NCI-H1092 treated with DMSO at 0.1 percent for 48 hours (cell line): ENCODE data around the gene RXFP2.

Source experiments
- DNase-seq: peaks from one replicate; lab custom pipeline; 2025; lab: John Stamatoyannopoulos, UW

The RXFP2 gene

GRCh38 chr13:31767175-31767900 is 28.0 kb downstream of the RXFP2 start:
- no peak for DNase-seq

GRCh38 chr13:31768351-31768750 is 29.0 kb downstream of the RXFP2 start:
- DNase-seq, result no peak

DNA sequence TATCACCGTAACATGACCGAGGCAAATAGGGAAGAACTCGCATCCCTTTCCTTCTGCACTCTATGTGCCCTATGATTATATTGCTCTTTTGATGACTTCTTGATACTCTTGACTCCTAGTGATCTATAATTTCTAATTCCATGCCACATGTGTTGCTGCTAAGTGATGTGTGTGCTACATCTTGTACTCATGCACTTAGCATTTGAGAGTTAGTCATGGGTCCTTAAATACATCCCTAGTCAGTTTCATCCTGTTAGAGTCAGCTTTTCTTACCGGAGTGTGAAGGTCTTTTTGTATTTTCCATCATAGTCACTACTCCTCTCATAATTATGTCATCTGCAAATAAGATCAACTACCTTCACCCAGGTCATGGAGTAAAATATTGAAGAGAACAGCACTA is 30.2 kb downstream of the RXFP2 start:
- no peak for DNase-seq

DNA sequence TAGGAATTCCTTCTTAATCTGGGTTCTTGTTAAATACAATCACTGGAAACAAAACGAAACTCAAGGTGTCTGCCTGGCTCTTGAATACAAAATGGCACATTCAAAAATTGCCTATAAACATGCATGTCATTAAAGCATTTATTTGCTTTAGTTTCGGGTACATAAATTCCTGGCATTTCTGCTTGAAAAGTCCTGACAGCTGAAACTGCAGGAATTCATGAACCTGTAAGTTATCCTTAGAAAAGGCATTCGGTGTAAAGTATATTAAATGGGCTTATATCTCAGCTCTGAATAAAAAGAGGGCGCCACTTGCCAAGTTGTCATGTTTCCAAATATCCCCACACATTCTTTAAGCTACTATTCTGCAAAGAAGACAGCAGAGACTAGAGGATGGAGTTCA is 32.9 kb downstream of the RXFP2 start:
- no peak for DNase-seq

GRCh38 chr13:31773538-31773937 is 34.2 kb downstream of the RXFP2 start:
- DNase-seq, result no peak

DNA sequence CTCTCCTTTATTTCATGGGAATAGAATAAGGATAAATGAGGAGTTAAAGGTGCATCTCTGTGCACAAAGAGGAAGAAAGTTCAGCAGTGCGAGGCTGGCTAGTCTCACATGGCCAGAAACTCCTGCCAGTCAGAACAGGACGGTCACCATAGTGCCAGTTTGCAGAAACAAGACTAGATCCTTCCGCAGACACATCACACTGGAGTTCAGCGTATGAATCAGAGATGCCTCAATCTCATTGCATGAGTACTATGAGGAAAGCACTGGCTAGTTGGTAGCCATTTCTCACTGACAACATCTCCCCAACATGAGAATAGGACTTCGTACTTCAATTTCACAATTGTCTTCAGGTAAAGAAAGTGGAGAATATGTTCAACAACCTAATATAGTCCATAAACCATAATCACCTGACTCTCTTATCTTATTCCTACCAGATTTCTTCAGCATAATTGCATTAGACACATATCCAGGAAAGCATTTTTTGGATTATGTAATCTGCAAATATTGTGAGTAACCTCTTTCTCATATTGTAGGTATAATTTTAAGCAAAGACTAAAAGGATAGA is 34.9 kb downstream of the RXFP2 start:
- DNase-seq, result no peak

DNA sequence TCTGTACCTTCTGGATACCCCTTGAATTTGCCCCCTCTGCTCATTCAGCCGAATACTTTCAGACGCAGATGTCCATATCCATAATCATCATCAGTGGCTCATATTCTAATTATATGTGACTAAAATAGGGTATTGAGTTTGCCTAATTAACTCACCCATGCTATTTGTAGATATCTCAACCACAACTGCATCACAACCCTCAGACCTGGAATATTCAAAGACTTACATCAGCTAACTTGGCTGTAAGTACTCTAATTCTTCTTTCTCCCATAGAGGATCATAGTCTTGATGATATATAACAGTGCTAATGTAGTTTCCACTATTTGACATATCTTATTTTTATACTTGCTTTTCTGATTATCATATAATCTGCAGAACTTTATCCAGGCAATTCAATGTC is 35.8 kb downstream of the RXFP2 start:
- no peak for DNase-seq

DNA sequence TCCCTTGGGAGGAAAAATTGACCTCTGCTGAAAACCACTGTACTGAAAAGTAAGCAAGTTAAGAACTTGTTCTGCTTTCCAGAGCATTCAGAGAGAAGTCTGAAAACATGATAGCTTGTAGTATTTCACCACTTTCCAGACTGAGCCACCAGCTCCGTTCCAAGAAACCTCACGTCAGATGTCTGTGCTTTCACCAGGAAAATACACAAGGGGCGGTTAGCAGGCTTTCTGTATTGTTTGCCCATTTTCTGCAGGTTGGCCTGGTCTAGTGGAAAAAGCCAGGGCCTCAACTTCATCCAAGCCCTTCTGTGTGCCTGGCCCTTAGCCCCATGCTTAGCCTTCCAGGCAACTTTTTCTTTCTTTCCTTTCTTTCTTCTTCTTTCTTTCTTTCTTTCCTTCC is 36.4 kb downstream of the RXFP2 start:
- no peak for DNase-seq

DNA sequence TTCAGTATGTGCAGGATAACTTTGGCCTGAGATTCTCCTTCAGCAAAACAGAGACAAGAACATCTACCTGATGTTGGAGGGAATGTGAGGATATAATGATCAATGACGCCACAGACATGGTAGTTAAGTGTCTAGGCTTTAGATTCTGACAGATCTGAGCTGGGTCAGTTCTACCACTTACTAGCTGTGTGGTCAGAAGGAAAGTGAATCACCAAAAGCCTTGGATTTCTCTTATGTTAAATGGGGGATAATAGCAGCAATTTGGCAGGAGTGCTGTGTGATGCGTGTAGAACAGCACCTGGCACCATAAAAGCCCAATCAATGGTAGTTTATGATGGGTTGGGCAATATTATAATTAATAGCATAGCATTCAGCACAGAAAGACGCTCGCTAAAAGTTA is 41.7 kb downstream of the RXFP2 start:
- no peak for DNase-seq

- DNase-seq, result no peak
Observed at GRCh38 chr13:31786011-31786410, 46.7 kb downstream of the RXFP2 start.

GRCh38 chr13:31790992-31791391 is 51.7 kb downstream of the RXFP2 start:
- DNase-seq, result no peak

DNA sequence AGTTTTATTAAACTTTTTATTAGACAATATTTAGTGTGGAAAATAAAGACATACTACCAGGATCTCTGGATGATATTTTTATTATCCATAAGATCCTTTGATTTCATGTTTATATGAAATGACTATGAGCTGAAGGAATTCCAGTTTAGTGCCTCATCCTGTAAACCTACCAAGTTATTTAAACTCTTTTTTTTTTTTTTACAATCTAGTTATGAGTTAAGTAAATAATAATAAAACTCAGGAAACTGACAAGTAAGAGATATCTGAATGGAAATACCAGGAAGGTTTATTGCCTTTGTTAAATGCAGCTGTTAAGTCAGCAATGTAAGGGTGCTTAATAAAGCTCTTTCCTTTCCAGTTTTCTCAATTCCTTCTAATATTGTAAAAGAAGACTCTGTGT is 53.9 kb downstream of the RXFP2 start:
- DNase-seq, result no peak

DNA sequence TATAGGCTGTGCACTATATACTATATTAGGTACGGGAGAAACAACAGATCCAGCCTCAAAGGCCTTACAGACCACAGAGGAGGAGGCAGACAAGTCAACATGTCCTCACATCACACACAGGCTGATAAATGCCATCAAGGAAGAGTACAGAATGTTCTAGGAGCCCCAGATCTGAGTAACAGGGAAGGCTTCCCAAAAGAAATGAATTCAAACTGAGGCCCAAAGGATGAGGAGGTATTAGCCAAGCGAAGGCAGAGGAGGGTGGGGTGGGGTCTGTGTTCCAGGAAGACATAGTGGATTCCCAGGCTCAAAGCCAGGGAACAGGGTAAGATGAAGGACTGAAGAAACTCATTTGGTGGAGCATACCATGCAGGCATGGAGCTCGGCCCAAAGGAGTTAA is 55.1 kb downstream of the RXFP2 start:
- DNase-seq, result no peak

DNA sequence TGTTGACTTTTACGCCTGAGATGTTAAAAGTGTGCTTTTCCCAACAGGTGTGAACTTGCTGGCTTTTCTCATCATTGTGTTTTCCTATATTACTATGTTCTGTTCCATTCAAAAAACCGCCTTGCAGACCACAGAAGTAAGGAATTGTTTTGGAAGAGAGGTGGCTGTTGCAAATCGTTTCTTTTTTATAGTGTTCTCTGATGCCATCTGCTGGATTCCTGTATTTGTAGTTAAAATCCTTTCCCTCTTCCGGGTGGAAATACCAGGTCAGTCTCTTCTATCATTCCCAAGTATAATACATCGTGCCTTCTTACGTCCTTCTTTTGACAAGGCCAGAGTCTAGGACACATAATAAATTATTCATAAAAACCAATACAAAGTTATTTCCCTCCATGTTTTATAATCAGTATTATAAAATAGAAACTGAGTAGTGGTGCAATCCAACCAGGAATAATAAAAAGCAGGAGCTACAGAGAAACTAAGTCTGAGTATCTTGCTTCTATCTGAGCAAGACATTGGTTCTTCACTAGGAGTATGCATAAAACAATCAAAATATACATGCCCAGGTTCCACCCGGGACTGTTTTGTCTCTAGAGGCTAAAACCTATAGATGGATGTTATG is 57.9 kb downstream of the RXFP2 start:
- peak; percentile 8 for DNase-seq

- DNase-seq, result no peak
Observed at GRCh38 chr13:31798189-31798588, 58.9 kb downstream of the RXFP2 start.

DNA sequence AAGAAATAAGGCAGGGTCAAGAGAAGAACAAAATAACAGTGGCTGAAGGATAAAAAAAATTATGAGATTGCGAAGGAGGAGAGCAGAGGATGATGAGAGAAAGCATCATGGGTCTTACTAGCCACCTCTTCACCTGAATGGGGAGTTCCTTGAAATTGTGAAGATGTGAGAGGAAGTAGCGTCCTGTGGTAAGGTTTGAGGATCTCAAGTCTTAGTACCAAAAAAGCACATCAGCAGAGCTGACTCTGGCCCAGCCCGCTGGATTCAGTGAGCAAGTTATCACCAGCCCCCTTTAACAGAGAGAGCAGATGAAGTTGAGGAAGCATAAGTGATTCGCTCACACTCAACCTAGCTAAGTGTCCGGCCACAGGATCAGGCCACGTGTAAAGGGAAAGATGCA is 61.8 kb downstream of the RXFP2 start:
- no peak for DNase-seq

DNA sequence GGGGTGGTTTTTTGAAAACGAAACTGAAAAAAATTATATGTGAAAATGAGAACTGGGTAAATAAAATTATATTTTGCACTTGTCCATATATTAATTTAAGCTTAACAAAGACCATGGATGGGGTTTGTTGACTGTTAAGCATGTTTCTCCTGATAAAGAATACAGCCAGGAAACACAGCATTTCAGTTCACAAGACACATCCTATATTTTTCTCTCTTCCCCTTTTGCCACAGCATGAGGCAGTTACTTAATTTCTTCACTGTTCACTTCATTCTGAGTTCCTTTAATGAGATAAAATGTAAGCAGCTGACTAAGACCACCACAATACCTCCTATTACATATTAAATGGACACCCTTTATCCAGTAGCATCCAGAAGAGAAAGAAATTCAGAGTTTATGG is 64.0 kb downstream of the RXFP2 start:
- no peak for DNase-seq

DNA sequence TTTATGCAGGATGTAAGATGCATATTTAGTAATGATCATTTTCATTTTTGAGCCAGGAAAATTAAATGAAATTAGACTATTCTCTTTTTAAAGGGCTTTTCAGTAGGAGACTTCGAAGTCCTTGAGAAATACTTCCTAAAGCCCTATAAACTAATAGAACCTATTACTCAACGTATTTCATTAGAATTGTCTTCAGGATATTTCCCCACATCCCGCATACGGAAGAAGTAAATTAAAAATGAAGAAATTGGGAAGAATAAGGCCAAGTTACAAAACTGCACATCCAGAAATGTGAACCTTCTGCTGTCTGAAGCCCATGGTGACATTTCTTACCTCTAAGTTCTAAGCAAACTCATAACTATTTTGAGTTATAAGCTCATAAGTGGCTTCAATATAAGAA is 66.5 kb downstream of the RXFP2 start:
- no peak for DNase-seq

- DNase-seq, result no peak
Observed at GRCh38 chr13:31807090-31807541, 67.8 kb downstream of the RXFP2 start.

DNA sequence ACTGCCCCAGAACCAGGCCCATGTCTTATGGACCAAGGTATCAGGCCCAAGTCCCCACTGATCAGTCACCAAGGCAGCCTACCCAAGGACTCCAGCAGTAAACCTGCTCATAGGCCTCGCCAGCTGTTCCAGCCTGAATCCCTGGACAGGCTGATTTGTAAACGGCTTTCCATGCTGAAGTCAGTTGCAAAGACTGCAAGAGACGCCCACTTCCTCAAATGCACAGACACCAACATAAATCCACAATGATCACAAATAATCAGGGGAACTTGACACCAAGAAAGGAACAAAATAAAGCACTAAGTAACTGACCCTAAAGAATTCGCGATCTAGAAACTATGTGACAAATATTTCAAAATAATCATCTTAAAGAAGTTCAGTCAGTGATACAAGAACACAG is 75.2 kb downstream of the RXFP2 start:
- no peak for DNase-seq

GRCh38 chr13:31815361-31816144 is 76.2 kb downstream of the RXFP2 start:
- no peak for DNase-seq

GRCh38 chr13:31818236-31818635 is 78.9 kb downstream of the RXFP2 start:
- DNase-seq, result no peak
